ENCODE results near the gene CASKIN1. TPM values are rescaled to one million over a fixed set of nuclear protein-coding genes. Genes with fewer than 3 reads are reported as not detected.

The CASKIN1 gene
- total and polyA plus RNA-seq, 3 donors from 2014 or later, result 2.1 to 159 (median 6.4) TPM

DNA sequence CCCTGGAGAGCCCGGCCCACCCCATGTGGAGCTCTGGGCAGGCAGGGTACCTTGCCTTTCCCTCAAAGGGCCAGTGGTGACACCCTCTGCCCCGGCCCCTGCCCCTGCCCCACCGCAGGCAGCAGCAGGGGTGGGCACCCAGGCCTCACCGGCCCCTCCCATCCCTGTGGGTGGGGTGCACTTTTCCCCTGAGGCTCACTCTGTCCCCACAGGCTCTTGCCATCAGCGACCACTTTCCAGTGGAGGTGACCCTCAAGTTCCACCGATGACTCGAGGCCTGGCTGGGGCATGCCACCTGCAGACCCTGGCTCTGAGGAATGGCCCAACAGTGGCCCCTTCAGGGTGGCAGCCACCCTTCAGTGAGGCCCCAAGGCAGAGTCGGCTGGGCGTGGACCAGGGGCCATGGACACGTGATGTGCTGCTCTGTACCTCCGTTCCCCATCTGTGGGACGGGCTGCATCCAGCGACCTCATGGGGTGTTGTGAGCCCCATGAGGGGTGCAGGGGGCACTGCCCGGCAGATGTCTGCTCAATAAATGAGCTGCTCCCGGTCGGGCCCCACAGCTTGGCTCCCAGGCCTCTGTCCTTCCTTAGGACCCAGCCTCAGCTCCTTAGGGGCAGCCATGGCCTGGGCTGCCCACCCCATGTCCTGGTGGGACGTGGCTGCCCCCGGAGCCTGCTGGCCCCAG lies 41.9 kb upstream of the CASKIN1 start:
- Histone ChIP-seq H3K27me3 (no peaks in the 10 kb centered on the region), H3K27ac (no peak overlapping the region), H3K4me1 (peaks cover 9% of the 10 kb centered on the region), H3K36me3 (ENCODE audit: low read depth, missing control alignments) (no peaks in the 10 kb centered on the region), H3K4me3 (no peak overlapping the region), H3K9me3 (no peaks in the 10 kb centered on the region)
- intact Hi-C loops (cut with DNase I; ENCODE audit: low total_unique reads), result no loop called here
- WGBS, 2 donors, result 60 to 75% methylated on average over 1 to 18 of the region's 18 CpGs
- DNase-seq, result no peak
- TF ChIP-seq, protein P1, sequence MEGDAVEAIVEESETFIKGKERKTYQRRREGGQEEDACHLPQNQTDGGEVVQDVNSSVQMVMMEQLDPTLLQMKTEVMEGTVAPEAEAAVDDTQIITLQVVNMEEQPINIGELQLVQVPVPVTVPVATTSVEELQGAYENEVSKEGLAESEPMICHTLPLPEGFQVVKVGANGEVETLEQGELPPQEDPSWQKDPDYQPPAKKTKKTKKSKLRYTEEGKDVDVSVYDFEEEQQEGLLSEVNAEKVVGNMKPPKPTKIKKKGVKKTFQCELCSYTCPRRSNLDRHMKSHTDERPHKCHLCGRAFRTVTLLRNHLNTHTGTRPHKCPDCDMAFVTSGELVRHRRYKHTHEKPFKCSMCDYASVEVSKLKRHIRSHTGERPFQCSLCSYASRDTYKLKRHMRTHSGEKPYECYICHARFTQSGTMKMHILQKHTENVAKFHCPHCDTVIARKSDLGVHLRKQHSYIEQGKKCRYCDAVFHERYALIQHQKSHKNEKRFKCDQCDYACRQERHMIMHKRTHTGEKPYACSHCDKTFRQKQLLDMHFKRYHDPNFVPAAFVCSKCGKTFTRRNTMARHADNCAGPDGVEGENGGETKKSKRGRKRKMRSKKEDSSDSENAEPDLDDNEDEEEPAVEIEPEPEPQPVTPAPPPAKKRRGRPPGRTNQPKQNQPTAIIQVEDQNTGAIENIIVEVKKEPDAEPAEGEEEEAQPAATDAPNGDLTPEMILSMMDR (IDR thresholded peaks at IDR 0.05), result no peak
- no peak for TF ChIP-seq POLR2A (IDR thresholded peaks at IDR 0.05)

DNA sequence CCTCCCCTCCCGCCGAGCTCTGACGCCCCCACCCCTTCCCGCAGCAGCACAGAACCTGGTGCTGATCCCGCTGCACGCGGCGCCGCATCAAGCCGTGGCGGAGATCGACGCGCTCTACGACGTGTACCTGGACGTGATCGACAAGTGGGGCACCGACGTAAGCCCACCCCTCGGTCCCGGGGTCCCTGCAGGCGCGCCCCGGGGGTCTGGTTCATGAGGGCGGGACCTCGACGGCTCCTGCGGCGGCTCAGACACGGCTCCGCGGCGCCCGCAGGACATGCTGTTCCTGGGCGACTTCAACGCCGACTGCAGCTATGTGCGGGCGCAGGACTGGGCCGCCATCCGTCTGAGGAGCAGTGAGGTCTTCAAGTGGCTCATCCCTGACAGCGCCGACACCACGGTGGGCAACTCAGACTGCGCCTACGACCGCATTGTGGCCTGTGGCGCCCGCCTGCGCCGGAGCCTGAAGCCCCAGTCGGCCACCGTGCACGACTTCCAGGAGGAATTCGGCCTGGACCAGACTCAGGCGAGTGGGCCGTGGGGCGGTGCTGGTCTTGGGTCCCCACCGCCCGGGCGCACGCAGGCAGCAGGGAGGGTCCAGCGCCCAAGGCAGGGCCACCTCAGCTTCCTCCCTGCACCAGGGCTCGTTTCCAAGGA lies 41.2 kb upstream of the CASKIN1 start:
- Histone ChIP-seq H3K4me1 (peaks cover 9% of the 10 kb centered on the region), H3K27ac (no peak overlapping the region), H3K27me3 (no peaks in the 10 kb centered on the region), H3K9me3 (no peaks in the 10 kb centered on the region), H3K36me3 (ENCODE audit: low read depth, missing control alignments) (no peaks in the 10 kb centered on the region), H3K4me3 (peak overlapping the region in 1 of 2 donors; percentile 17)
- no peak for TF ChIP-seq POLR2A (IDR thresholded peaks at IDR 0.05)
- TF ChIP-seq, protein P1 (IDR thresholded peaks at IDR 0.05), result no peak
- intact Hi-C loops (cut with DNase I; ENCODE audit: low total_unique reads), result no loop called here
- DNase-seq, result no peak
- 43% methylated on average over 40 of the region's 65 CpGs; no CpG with 5 or more reads in 1 of the 2 donors for WGBS, 2 donors

DNA sequence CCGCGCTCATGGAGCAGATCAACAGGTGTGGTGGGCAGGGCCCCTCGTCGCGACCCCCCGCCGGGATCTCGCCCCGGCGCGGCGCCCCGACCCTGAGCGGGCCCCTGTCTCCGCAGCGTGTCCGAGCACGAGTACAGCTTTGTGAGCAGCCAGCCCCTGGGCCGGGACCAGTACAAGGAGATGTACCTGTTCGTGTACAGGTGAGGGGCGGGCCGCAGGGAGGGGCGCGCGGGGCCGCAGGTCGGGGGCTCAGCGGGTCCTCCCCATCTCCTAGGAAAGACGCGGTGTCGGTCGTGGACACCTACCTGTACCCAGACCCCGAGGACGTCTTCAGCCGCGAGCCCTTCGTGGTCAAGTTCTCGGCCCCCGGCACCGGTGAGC lies 40.7 kb upstream of the CASKIN1 start:
- DNase-seq, result no peak
- Histone ChIP-seq H3K4me1 (peaks cover 9% of the 10 kb centered on the region), H3K36me3 (ENCODE audit: low read depth, missing control alignments) (no peaks in the 10 kb centered on the region), H3K27ac (no peak overlapping the region), H3K27me3 (no peaks in the 10 kb centered on the region), H3K9me3 (no peaks in the 10 kb centered on the region), H3K4me3 (peak overlapping the region; percentile 15 to 17)
- intact Hi-C loops (cut with DNase I; ENCODE audit: low total_unique reads), result no loop called here
- 31% methylated on average over 20 of the region's 40 CpGs; no CpG with 5 or more reads in 1 of the 2 donors for WGBS, 2 donors
- TF ChIP-seq POLR2A (IDR thresholded peaks at IDR 0.05), result no peak
- TF ChIP-seq, protein P1 (IDR thresholded peaks at IDR 0.05), result no peak

DNA sequence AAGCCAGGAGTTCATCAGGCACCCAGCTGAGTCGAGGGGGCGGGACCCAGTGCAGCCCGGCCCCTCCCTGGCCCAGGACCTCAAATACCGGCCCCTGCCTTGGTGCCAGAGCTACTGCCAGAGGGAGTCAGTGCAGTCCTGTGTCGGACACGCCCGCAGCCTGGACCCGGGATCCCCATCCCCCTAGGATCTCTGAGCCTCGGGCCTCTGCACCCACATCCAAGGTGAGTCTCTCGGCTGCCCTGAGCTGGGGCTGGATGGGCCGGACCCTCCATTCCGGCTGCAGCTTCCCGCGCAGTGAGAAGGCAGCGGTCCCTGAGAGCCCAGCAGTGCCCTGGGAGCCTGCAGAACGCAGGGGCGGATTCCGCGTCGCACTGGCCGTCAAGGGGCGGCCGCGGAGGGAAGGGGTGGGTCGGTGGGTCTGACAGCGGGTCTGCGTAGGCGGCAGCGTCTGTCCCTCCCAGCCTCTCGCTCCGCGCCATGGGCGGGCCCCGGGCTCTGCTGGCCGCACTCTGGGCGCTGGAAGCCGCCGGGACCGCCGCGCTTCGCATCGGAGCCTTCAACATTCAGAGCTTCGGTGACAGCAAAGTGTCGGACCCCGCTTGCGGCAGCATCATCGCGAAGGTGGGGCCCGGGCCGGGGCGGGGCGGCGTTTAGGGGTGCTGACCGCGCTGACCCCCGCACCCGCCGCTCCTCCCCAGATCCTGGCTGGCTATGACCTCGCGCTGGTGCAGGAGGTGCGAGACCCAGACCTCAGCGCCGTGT lies 40.1 kb upstream of the CASKIN1 start, which contains the start of gene DNASE1L2:
TSS of gene DNASE1L2 (plus strand) at position 108 of the 765 bp plus-strand sequence. CDS start at position 481, 373 bp downstream.
- peaks cover 9% of the 10 kb centered on the region for H3K4me1 ChIP-seq
- peak within 1 kb of the TSS; percentile 15 to 17 for H3K4me3 ChIP-seq
- no peaks in the 10 kb centered on the region for H3K9me3 ChIP-seq
- intact Hi-C loops (cut with DNase I; ENCODE audit: low total_unique reads), result no loop called here
- no peak within 1 kb of the TSS for H3K27ac ChIP-seq
- 0 to 31% methylated on average over 8 to 27 of the region's 64 CpGs for WGBS, 2 donors
- TF ChIP-seq POLR2A (IDR thresholded peaks at IDR 0.05), result no peak
- TF ChIP-seq, protein P1 (IDR thresholded peaks at IDR 0.05), result no peak
- no peaks in the 10 kb centered on the region for H3K36me3 ChIP-seq (ENCODE audit: low read depth, missing control alignments)
- DNase-seq, result no peak
- H3K27me3 ChIP-seq, result no peaks in the 10 kb centered on the region

All from testis (tissue), 3 donors.